Measurements from ENCODE around the gene WNK4.

DNA sequence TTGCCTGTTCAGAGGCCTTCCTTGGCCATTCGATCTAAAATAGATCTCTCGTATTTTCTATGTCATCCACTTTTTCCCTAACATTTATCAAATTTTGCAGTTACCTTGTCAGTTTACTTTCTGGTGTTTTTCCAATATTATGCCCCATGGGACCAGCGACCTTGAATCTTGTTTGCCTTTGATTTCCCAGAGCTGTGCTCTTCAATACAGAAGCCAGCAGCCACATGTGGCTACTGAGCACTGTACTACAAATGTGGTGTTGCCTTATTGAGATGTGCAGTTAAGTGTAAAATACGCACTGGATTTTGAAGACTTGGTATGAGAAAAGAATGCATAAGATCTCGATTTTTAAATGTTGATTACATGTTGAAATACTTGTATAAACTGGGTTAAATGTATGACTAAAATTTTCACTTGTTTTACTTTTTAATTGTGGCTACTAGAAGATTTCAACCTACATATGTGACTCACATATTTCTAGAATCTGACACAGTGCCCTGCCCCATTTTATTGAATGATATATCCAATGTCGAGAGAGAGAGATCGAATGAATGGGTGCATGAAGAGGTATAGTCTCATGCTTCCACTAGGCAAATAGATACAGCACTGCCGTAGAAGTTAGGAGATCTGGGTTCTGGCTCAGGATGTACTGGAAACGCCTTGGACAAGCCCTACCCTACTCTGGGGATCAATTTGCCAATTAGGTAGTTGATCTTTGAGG lies 52.0 kb downstream of the WNK4 start:
- TF ChIP-seq, protein P1, sequence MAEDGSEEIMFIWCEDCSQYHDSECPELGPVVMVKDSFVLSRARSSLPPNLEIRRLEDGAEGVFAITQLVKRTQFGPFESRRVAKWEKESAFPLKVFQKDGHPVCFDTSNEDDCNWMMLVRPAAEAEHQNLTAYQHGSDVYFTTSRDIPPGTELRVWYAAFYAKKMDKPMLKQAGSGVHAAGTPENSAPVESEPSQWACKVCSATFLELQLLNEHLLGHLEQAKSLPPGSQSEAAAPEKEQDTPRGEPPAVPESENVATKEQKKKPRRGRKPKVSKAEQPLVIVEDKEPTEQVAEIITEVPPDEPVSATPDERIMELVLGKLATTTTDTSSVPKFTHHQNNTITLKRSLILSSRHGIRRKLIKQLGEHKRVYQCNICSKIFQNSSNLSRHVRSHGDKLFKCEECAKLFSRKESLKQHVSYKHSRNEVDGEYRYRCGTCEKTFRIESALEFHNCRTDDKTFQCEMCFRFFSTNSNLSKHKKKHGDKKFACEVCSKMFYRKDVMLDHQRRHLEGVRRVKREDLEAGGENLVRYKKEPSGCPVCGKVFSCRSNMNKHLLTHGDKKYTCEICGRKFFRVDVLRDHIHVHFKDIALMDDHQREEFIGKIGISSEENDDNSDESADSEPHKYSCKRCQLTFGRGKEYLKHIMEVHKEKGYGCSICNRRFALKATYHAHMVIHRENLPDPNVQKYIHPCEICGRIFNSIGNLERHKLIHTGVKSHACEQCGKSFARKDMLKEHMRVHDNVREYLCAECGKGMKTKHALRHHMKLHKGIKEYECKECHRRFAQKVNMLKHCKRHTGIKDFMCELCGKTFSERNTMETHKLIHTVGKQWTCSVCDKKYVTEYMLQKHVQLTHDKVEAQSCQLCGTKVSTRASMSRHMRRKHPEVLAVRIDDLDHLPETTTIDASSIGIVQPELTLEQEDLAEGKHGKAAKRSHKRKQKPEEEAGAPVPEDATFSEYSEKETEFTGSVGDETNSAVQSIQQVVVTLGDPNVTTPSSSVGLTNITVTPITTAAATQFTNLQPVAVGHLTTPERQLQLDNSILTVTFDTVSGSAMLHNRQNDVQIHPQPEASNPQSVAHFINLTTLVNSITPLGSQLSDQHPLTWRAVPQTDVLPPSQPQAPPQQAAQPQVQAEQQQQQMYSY (CRISPR knock-in tag; IDR thresholded peaks at IDR 0.05), result no peak
- no peak for TF ChIP-seq CTCF (IDR thresholded peaks at IDR 0.05)
- no peak for TF ChIP-seq NFE2L1 (CRISPR knock-in tag; IDR thresholded peaks at IDR 0.05)
- TF ChIP-seq, protein P2, sequence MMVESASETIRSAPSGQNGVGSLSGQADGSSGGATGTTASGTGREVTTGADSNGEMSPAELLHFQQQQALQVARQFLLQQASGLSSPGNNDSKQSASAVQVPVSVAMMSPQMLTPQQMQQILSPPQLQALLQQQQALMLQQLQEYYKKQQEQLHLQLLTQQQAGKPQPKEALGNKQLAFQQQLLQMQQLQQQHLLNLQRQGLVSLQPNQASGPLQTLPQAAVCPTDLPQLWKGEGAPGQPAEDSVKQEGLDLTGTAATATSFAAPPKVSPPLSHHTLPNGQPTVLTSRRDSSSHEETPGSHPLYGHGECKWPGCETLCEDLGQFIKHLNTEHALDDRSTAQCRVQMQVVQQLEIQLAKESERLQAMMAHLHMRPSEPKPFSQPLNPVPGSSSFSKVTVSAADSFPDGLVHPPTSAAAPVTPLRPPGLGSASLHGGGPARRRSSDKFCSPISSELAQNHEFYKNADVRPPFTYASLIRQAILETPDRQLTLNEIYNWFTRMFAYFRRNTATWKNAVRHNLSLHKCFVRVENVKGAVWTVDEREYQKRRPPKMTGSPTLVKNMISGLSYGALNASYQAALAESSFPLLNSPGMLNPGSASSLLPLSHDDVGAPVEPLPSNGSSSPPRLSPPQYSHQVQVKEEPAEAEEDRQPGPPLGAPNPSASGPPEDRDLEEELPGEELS (CRISPR knock-in tag; IDR thresholded peaks at IDR 0.05), result no peak
- TF ChIP-seq SMAD4 (CRISPR knock-in tag; IDR thresholded peaks at IDR 0.05), result no peak
- TF ChIP-seq PRRX2 (CRISPR knock-in tag; IDR thresholded peaks at IDR 0.05), result no peak
- no peak for TF ChIP-seq ZSCAN18 (CRISPR knock-in tag; IDR thresholded peaks at IDR 0.05)
- no peak for TF ChIP-seq TEAD4 (CRISPR knock-in tag; IDR thresholded peaks at IDR 0.05)
